Gastrocnemius medialis (tissue), 4 donors: ENCODE data around the gene LTO1. TPM values are rescaled to one million over a fixed set of nuclear protein-coding genes. Genes with fewer than 3 reads are reported as not detected.

Experiments used
- ATAC-seq, 2 donors: fragments of 150-250 bp; one replicate each; pipeline ENCODE4 v1.9.1; 2016
- DNase-seq, 2 donors: peaks; one replicate each; pipeline ENCODE4 v3.0.0-alpha.2; 2019
- H3K27ac ChIP-seq, 4 donors: fragments of 200-600 bp; sonication (generic); 1 replicate in 1 of 4; 2 replicates in 3 of 4; pipeline ENCODE4 v1.5.1; 2016 to 2018; ENCODE audit warnings: mild to moderate bottlenecking in 2 of 4, moderate library complexity in 1 of 4
- H3K27me3 ChIP-seq, 3 donors: fragments of 200-600 bp; sonication (generic) in 2 of 3; 1 replicate in 1 of 3; 2 replicates in 2 of 3; pipeline versions ENCODE4 v1.5.1 to v1.6.0; 2016 to 2019; ENCODE audit warnings: mild to moderate bottlenecking in 1 of 3, moderate library complexity in 1 of 3
- H3K36me3 ChIP-seq, 2 donors: fragments of 200-600 bp; sonication (generic) in 1 of 2; one replicate each; pipeline ENCODE4 v1.5.1; 2017 to 2018
- H3K4me1 ChIP-seq, 2 donors: fragments of 200-600 bp; sonication (generic) in 1 of 2; one replicate each; pipeline ENCODE4 v1.5.1; 2016 to 2017; ENCODE audit warnings: mild to moderate bottlenecking in 2 of 2
- H3K4me3 ChIP-seq, 4 donors: fragments of 200-600 bp; sonication (generic) in 3 of 4; 1 replicate in 1 of 4; 2 replicates in 3 of 4; pipeline ENCODE4 v1.5.1; 2016 to 2019; ENCODE audit warnings: mild to moderate bottlenecking in 2 of 4
- H3K9me3 ChIP-seq, 3 donors: fragments of 200-600 bp; sonication (generic) in 2 of 3; 1 replicate in 1 of 3; 2 replicates in 2 of 3; pipeline ENCODE4 v1.5.1; 2016 to 2019
- CTCF ChIP-seq, 5 experiments: fragments of 450-650 bp in 3 of 5; fragments of 200-600 bp in 2 of 5; sonication (generic) in 2 of 5; IDR thresholded peaks in 4 of 5; conservative IDR thresholded peaks in 1 of 5; 1 replicate in 4 of 5; 2 replicates in 1 of 5; pipeline ENCODE4 v1.5.1; 2016 to 2019; ENCODE audit warnings: antibody characterized with exemption in 5 of 5, mild to moderate bottlenecking in 3 of 5, moderate library complexity in 3 of 5
- POLR2A ChIP-seq, 2 donors: fragments of 450-650 bp; IDR thresholded peaks; one replicate each; pipeline ENCODE4 v1.6.1; 2017; ENCODE audit warnings: antibody characterized with exemption in 2 of 2, mild to moderate bottlenecking in 2 of 2, moderate library complexity in 2 of 2
- in situ Hi-C, 4 donors: fragments of 200-750 bp; cut with MboI; loops; one replicate each; pipeline versions ENCODE4 v1.15.0 to v1.8.0; 2017; ENCODE audit warnings: low sequenced_read_pairs in 4 of 4
- intact Hi-C: fragments of 100-400 bp; cut with DNase I; formaldehyde crosslinking; loops from one replicate; pipeline ENCODE4 v1.15.1; 2023; ENCODE audit warnings: low total_unique reads
- total RNA-seq, 4 donors: library from RNA; depleted of rRNA; stranded (reverse); fragments of >200 nt; gene quantifications; one replicate each; pipeline versions ENCODE4 v1.1.0 to v1.2.3, GENCODE V29; 2016

LTO1 gene
- total RNA-seq, 4 donors from 2014 or later: 9.5 to 18.2 (median 13.3) TPM

- no peak for TF ChIP-seq POLR2A (IDR thresholded peaks at IDR 0.05)
- TF ChIP-seq CTCF (IDR thresholded peaks at IDR 0.05 in 4 of 5, conservative IDR thresholded peaks at IDR 0.05 in 1 of 5): no peak
- H3K9me3 ChIP-seq: no peaks in the 10 kb centered on the region
- no peak overlapping the region for H3K4me3 ChIP-seq
- DNase-seq (peak in 1 of 2 donors; percentile 2), ATAC-seq (no peak)
- H3K27ac ChIP-seq: no peak overlapping the region
- in situ Hi-C loops: loop anchor here in 2 of 4 donors (10.0 to 25.0 kb wide), 2 partner anchors 542 to 544 kb away; no protein-coding TSS in a partner anchor
- H3K4me1 ChIP-seq: peaks cover 0 to 5% of the 10 kb centered on the region in 2 donors
- H3K36me3 ChIP-seq: no peaks in the 10 kb centered on the region
- intact Hi-C loops: no loop called here
- no peaks in the 10 kb centered on the region for H3K27me3 ChIP-seq
Measured at GRCh38 chr11:69656536-69657455, 18.4 kb downstream of the LTO1 start.

GRCh38 chr11:69655479-69656428 lies 19.4 kb downstream of the LTO1 start:
- in situ Hi-C loops (loop anchor here in 2 of 4 donors (10.0 to 25.0 kb wide), 2 partner anchors 541 to 543 kb away; no protein-coding TSS in a partner anchor), intact Hi-C loops (no loop called here)
- Histone ChIP-seq H3K27ac (no peak overlapping the region), H3K36me3 (no peaks in the 10 kb centered on the region), H3K4me3 (no peak overlapping the region), H3K9me3 (no peaks in the 10 kb centered on the region), H3K4me1 (peaks cover 0 to 5% of the 10 kb centered on the region in 2 donors), H3K27me3 (no peaks in the 10 kb centered on the region)
- no peak for ATAC-seq
- TF ChIP-seq POLR2A (IDR thresholded peaks at IDR 0.05): no peak
- TF ChIP-seq CTCF (IDR thresholded peaks at IDR 0.05 in 4 of 5, conservative IDR thresholded peaks at IDR 0.05 in 1 of 5): no peak
- peak in 1 of 2 donors; percentile 8 for DNase-seq

- ATAC-seq (no peak), DNase-seq (peak in 1 of 2 donors; percentile 5)
- intact Hi-C loops: no loop called here
- H3K4me1 ChIP-seq: peaks cover 0 to 5% of the 10 kb centered on the region in 2 donors
- no peak overlapping the region for H3K4me3 ChIP-seq
- no peaks in the 10 kb centered on the region for H3K9me3 ChIP-seq
- no peaks in the 10 kb centered on the region for H3K27me3 ChIP-seq
- no peak overlapping the region for H3K27ac ChIP-seq
- TF ChIP-seq CTCF (IDR thresholded peaks at IDR 0.05 in 4 of 5, conservative IDR thresholded peaks at IDR 0.05 in 1 of 5) (no peak), POLR2A (IDR thresholded peaks at IDR 0.05) (no peak)
- no peaks in the 10 kb centered on the region for H3K36me3 ChIP-seq
- in situ Hi-C loops: loop anchor here in 2 of 4 donors (10.0 to 25.0 kb wide), 2 partner anchors 540 to 543 kb away; no protein-coding TSS in a partner anchor
Measured at GRCh38 chr11:69654660-69655478, 20.3 kb downstream of the LTO1 start.
